Raji (cell line): ENCODE measurements around the gene MEGF10.

Experiments used
- POLR2A ChIP-seq: IDR thresholded peaks from 2 replicates; pipeline ENCODE4 v1.6.1; 2011; ENCODE audit warnings: low read depth, low read length, control low read depth; ENCODE audit not compliant: insufficient read depth

The MEGF10 gene

DNA sequence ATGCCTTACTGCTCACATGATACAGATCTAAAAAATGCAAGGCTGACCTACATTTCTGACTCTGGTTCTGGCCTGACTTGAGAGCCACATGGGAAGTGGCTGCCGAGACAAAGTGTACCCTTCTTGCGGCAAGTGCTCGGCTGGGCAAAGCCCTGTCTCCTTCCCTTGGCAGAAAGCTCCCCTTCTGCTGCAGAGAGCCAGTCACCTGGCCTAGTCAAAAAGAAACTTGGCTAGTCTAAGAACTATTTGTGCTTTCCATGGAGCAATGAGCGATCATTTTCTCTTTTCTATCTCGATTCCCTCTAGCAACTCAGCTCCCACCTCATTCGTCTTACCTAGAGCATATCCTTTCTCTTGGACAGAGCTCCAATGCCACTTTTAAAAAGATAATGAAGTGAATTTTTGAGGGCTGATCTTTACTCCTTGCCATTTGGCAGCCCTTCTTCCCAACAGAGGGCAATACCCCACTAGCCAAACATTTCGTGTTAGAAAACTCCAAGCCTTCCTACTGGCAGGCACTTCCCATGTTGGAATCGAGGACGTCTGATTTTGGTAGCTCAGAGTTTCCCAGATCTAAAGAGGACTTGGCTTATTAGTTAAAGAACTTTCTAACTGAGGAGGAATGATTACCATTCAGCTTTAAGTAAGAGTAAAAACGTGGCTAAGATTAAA, 118.8 kb downstream of the MEGF10 start:
- TF ChIP-seq POLR2A = no peak

- TF ChIP-seq POLR2A = no peak
These were observed 119.5 kb downstream of the MEGF10 start for GRCh38 chr5:127409921-127410675.

DNA sequence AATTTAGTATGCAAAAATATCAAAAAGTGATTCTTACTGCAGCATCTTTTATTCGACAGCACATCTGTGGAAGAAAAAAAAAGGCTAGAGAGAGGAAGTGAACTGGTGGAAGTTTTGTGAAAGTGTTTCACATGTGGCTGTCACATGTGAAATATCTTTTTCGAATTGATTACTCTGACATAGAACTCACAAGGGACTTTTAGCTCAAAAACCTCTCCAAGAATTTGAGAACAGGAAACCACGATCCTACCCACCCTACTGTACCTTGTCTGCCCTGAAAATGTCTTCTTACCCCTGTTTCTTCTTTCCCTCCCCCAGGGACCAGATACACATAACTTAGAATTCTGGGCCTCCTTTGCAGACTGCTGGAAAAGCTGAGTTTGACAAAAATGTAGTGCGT, 120.4 kb downstream of the MEGF10 start:
- TF ChIP-seq POLR2A = no peak

GRCh38 chr5:127411381-127411780, 120.8 kb downstream of the MEGF10 start:
- no peak for TF ChIP-seq POLR2A

GRCh38 chr5:127412698-127413097, 122.1 kb downstream of the MEGF10 start:
- no peak for TF ChIP-seq POLR2A

GRCh38 chr5:127415034-127415433, 124.4 kb downstream of the MEGF10 start:
- no peak for TF ChIP-seq POLR2A

DNA sequence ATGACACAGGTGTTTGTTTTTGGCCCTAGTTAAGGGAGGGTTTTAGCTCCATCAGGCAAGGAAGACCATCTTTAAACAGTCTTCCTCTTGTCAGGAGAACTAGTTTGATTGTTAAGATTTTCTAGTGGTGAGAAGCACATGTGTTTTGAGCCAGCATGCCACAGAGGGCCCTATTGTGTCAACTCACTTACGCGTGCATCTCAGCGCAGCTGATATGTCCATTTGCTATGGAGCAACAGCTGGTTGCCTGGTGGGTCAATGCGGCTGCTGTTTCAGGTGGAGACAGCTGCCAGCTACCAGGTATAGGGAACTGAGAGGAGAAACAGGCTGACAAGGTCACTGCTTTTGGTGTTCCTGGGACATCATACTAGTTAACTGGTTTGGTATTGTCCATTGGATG, 126.3 kb downstream of the MEGF10 start:
- TF ChIP-seq POLR2A = no peak

- no peak for TF ChIP-seq POLR2A
These were observed 126.9 kb downstream of the MEGF10 start for GRCh38 chr5:127417528-127417927.

GRCh38 chr5:127418367-127418766, 127.8 kb downstream of the MEGF10 start:
- no peak for TF ChIP-seq POLR2A

- TF ChIP-seq POLR2A = no peak
These were observed 128.5 kb downstream of the MEGF10 start for GRCh38 chr5:127418974-127419682.

- no peak for TF ChIP-seq POLR2A
These were observed 129.2 kb downstream of the MEGF10 start for GRCh38 chr5:127419683-127420257.

DNA sequence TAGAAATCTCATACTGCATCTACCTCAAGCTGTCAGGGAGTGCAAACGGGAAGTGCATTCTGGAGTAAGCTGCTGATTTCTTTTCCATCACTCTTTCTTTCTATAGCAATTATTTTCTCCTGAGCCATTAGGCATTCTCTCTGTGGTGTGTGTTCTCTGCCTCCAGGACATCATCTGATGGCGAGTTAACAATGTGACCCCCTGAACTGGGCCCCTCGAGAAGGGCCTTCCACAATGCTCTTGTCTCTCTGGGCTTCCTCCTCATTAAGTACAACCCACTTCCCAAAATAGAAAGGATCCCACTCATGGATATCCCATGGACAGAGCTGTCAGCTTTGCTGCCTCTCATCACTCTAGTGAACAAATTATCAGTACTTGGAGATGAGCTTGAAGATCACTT, 130.2 kb downstream of the MEGF10 start:
- no peak for TF ChIP-seq POLR2A

GRCh38 chr5:127421471-127421870, 130.9 kb downstream of the MEGF10 start:
- no peak for TF ChIP-seq POLR2A

DNA sequence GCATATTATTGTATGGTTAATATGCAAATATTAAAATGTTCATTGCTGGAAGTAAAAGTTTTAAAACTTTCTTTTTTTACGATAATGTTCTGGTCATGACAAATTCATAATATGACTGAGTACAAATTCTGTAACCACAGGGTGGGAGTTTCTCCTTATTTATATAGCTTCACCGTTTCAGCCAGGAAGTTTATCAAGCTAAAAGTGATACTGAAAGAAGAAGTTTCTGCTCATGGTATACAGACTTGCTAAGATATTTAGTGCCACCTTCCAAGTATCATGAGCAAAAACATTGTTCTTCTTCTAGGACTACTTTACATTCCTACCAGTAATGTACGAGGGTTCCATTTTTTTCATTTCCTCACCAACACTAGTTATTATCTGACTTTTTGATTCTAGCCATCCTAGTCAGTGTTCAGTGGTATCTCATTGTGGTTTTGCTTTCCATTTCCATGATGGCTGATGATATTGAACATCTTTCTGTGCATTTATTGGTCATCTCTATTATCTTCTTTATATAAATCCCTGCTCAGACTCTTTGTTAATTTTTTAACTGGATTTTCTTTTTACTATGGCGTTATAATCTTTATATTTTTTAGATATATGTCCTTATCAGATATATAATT, 132.7 kb downstream of the MEGF10 start:
- no peak for TF ChIP-seq POLR2A

DNA sequence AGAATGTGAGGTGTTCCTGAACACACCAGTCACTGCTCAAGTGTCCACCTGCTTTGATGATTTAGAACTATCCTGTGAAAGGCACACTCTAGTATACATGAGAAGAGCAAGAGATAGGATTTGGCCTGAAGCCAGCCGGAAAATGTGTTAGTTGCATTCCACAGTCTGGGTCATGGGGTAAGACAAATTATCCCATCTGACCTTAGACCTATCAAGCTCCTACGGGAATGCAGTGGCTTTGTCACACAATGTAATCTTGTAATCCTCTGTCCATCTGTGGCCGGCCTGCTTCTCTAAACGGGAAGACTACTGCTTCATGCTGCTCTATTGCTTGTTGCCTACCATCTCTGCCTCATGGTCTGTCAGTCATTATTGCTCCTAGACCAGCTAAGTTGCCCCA, 134.4 kb downstream of the MEGF10 start:
- no peak for TF ChIP-seq POLR2A
